Bone marrow (tissue), 2 donors: ENCODE results near the gene TSHZ2.

Experiments
- DNase-seq, 2 donors: peaks; one replicate each; lab custom pipeline; 2025; lab: John Stamatoyannopoulos, UW

TSHZ2 gene

DNA sequence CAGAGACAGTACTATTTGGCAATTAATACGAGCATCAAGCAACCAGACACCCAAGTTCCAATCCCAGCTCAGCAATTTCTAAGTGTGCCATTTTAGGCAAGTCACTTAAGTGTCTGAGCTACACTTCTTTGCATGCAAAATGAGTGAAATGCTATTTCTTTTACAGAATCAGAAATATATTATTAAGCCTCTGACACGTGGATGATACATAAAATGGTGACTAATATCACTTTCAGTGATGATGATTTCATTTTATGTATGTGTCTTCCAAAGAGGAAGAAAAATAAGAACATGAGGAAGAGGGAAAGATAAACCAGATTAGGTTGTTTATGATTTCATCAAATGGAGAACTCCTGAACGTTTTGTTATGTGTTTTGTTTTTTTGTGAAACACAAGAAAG lies 158.6 kb downstream of the TSHZ2 start:
- no peak for DNase-seq

DNA sequence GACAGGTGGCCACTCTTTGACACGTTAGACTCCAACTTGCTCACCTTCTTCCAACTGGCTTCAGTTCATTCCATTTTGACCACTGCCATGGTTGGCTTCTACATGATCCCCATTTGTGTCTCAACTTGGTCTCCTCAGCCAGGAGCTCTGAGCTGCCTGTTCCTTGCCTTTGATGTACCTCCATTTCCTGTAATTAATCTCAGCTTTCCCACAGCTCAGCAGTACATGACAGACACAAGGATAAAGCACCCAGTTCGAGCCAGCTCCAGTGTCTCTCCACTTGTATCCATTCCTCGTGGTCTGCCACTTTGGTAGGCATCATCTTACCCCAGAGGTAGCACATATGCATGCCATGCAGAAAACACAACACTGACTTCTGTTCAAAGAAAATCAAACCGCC lies 161.0 kb downstream of the TSHZ2 start:
- no peak for DNase-seq

DNA sequence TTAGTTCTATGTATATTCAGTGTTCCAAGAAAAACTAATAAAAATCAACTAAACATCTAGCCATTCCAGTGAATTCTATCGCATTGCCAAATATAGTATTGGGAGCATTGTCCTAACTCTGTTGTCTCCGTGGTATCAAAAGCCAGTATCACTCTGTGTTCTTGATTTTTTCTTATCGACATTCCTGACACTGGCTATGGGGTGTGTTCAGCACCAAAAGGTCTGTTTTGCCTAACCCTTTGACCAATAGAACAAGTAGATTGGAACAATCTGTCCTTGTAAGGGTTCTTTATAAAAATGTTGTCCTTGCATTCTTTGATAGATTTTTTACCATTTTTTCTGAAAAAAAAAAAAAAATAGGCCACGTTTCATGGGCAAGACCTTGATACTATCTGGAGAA lies 161.5 kb downstream of the TSHZ2 start:
- DNase-seq, result no peak

- no peak for DNase-seq
Observed at GRCh38 chr20:53136473-53136872, 164.3 kb downstream of the TSHZ2 start.

DNA sequence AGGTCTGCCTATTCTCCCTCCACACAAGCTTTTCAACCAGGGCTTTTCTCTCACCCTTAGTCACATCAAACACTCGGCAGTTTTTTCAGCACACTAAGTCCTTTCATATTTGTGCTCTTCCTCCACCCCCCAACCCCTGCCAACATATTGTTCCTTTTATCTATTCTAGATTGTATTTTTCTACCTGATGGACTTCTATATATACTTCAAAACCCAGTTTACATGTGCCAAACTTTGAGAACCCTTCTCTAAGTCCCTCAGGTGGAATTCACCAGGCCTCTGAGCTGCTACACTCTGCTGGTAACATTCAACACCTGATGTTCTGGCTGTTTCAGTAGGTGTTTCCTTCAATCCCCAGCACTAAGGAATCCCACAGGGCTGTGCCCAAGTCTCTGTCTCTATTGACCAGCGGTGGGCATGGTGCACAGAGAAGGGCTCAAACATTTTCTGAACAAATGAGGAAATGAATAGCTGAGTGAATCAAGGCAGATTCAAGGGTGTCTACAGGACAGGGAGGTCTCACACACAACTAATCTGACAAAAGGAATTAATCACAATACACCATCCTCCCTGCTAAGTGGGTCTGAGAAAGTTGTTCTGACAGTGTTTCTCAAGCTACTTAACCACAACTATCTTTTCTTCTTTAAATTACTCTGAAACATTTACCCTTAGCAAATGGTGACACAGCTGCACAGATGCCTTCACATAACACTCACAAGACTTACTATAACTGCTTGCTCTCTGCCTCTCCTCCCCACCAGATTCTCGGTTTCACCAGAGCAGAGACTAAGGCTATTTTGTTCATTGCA lies 166.5 kb downstream of the TSHZ2 start:
- DNase-seq, result no peak

DNA sequence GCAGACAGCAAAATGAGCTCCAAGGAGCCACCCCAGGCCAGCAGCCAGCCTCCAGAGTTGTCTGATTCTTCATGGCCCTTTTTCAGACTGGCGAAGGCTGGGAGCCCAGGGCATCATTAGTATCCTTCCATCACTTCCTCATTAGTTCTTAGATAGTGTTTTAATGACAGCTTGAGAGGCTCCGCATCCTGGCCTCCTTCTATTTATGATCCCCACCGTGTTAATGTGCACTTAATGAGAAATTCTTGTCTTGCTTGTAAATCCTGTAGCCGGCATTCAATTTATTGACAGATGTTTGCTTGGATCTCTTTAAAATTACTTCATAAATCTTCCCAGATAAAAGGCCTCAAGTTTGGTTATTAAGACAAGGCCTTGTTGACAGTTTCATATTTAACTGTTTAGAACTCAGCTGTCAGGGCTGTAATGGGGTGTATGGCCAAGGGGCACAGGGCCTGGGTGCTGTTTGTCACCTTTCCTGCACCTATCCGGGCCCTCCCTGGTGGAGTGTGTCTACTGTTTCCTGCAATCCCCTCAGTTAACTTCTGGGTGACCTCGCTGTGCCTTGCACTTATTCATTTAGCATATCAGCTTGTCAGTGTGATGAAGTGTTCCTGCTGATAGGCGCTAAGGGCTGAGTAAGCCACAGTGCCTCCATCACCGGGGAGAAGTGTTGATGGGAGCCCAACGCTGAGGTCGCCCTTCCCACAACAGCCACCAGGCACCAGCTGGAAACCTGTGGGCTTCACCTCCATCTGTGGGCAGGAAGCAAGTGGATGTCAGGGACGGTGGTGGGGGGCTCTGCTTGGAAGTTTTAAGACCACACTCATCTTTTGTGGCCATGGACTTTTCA lies 169.3 kb downstream of the TSHZ2 start:
- DNase-seq, result no peak

DNA sequence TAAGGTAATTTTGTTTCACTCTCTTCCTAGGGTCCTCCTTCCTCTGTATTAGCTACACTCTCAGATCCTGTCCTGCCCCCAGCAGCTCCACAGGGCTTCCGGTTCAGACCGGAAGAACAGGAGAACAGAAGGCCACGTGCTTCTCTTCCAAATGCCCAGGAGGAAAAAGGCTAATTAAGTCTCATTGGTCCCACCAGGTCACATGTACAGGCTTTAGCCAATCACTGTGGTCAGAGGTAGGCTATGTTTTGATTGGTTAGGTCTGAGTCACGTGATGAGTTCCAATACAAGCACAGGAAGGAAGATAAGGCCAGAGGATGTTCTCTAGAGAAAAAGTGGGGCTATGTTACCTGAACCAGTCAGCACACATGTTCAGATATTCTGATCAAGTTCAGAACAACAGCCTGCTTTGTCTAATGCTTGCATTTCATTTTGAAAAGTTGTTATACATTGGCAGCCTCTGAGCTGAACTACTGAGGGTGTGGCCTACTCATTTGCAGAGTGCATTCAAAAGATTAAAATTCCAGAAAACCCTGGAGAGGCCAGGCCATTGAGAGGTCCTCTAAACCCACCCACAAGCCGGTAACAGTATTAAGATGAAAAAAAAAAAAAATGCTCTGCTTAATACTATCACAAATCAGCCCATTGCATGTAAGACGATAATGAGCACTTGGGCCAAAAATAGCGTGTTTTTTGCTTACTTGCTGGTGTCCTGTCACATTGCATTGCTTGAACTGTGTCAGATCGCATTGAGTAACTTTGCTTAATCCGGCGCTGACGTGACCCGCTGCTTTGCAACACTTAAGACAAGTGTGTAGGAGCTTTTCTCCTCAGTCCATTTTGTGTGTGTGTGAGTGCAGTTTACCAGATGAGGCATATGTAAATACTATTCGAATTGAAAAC lies 170.3 kb downstream of the TSHZ2 start:
- no peak for DNase-seq

DNA sequence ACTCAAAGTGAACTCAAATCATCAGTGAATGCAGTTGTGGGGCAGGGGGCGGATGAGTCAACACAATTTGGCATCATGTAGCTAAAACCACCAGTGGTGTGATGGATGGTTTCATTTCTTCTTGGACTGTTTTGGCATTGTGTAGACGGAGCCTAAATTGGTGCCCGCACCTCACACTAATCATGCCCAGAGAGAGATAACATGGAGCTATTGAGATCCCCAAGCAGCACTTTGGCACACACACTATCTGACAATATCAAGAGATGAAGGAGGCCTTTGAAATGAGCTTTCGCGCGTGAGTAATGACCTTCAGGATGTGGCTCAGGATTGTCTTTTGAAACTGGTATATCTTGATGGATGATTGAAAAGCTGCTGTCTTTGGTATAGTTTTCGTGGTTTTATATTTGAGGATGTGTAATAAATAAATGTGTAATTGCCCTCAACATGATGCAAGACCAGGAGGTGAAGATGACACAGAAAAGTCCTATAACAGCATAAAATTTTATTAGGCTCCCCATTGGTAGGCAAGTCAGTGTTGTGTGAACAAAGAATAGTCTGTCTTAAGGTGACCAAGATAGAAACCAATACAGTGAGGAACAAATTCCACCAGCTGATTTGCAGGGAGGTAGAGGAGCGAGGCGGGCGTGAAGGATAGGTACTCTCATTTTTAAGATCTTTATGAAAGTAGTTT lies 174.2 kb downstream of the TSHZ2 start:
- DNase-seq, result no peak

GRCh38 chr20:53148771-53149147 lies 176.6 kb downstream of the TSHZ2 start:
- DNase-seq, result no peak

GRCh38 chr20:53149148-53149889 lies 177.2 kb downstream of the TSHZ2 start:
- no peak for DNase-seq

- no peak for DNase-seq
Observed at GRCh38 chr20:53149890-53150205, 177.7 kb downstream of the TSHZ2 start.

GRCh38 chr20:53150532-53150931 lies 178.4 kb downstream of the TSHZ2 start:
- DNase-seq, result no peak

DNA sequence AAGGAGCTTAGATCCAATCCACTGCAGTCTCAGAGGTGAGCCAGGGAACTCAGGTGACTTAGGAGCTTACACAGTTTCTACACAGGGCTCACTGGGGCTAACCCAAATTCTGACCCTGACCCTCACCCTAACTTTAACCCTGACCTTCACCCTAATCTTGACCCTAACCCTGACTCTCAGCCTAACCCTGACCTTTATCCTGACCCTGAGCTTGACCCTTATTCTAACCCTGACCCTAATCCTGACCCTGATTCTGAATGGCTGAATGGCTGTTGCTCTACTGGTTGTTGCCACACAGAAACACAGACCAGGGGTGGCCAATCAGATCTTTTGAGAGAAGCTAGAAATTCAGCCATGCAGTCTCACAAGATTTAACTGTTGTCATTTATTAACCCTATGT lies 180.1 kb downstream of the TSHZ2 start:
- no peak for DNase-seq

DNA sequence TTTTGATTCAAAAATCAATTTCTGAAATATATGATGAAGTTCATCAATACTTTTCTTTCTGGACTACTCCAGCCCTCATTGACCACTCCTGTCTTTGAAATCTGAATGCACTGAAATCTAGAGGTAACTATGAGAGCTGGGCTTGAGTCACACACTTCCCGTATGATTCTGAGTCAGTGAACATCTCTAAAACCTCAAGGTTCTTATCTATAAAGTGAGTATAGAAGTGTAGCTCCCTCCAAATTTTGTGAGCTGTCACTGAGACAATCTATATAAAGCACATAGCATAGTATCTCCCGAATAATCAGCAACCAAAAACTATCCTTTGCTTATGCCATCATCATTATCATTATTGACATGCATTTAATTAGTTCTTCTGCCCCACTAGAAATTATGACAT lies 182.4 kb downstream of the TSHZ2 start:
- no peak for DNase-seq

DNA sequence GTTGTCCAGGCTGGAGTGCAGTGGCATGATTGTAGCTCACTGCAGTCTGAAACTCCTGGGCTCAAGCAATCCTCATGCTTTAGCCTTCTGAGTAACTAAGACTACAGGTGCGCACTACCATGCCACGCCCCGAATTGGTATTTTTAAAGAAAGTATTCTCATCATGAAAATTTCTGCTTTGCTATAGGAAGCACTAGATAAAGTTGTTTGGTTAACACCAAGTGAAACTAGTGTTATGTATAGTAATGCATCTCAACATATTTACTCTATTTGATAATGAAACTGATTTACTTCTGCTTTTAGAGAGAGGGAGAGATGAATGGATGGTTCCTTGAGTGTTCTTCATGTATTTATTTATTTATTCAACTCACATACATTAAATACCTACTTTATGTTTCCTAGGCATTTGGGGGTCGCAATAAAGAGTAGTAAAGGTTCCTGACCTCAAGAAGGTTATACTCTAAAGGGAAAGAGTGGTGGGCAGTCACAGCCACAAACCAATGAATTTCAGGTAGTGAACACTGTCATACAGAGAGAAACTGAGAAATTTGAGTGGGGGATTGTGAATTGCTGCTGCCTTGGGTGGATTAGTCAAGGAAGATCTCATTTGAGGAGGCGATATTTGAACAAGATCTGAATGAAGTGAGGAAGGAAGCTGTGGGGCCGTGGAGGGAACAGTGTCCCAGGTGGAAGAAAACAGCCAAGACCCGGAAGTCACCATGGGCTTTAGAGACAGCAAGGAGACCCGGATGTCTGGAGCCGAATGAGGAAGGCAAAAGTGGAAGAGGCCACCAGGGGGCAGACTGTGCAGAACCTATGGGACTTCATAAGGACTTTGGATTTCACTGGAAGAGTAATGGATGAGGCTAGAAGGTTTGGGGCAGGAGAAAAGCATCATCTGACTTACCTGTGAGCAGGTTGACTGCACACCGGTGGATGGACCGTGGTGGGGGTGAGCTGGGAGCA lies 185.6 kb downstream of the TSHZ2 start:
- DNase-seq, result peak in 1 of 2 donors; percentile 27

DNA sequence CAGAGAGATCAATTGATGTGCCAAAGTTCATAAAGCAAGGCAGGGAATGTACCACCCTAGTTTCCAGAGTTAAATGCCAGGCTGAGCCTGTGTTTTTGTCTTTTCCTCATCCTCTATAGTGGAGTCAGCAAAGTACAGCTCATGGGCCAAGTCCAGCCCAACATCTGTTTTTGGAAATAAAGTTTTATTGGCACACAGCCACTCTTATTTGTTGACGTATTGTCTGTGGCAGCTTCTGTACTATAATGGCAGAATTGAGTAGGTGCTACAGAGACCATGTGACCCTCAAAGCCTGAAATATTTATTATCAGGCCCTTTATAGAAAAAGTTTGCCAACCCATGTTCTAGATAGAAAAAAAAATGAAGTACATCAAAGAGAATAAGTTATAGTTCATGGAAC lies 187.0 kb downstream of the TSHZ2 start:
- no peak for DNase-seq

DNA sequence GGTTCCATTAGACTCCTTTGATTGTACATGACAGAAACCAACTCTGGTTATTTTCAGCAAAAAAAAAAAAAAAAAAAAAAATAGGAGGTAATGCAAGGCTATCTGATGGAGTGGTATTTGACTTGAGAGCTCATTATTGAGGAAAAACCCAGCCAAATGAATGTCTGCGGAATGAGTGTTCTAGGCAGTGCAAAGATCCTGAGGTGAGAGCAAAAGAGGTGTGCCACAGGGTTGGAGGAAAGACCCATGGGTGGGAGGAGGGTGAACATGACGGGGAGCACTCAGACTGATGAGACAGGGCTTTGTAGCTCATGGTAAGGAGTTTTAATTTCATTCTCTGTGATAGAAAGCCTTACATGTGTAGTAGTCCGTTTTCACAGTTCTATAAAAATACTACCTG lies 188.9 kb downstream of the TSHZ2 start:
- no peak for DNase-seq

- no peak for DNase-seq
Observed at GRCh38 chr20:53161473-53161872, 189.3 kb downstream of the TSHZ2 start.

DNA sequence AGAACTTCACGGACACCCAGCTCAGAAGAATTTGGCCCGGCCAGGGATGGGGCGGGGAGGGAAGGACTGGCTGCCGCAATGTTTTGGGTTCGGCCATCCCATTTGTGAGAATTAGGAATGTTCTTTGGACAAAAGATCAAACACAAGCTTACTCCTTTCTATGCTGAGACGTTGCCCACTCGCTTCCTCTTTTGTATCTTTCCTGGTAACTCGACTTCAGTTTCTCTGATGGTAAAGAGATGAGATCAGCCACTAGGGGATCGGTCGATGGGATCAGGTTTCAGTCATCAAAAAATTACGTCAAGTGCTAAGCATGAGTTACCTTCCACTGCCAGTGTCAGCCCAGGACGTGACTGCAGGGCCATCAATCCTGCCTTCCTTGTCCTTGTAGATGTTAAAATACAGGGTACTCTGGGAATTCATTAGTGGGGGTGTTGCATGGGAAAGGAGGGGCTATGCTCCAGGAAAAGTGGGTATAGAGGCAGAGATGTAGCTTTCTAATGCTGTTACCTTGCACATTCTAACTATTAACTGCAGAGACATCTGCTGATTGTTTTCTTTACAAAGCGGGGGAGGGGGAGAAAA lies 190.2 kb downstream of the TSHZ2 start:
- DNase-seq, result no peak

GRCh38 chr20:53163486-53163885 lies 191.3 kb downstream of the TSHZ2 start:
- DNase-seq, result no peak
